ENCODE results near the gene OR6Y1. TPM values are rescaled to one million over a fixed set of nuclear protein-coding genes. Genes with fewer than 3 reads are reported as not detected.

Gene OR6Y1
- total RNA-seq, 1 experiment from 2014 or later, result not detected

DNA sequence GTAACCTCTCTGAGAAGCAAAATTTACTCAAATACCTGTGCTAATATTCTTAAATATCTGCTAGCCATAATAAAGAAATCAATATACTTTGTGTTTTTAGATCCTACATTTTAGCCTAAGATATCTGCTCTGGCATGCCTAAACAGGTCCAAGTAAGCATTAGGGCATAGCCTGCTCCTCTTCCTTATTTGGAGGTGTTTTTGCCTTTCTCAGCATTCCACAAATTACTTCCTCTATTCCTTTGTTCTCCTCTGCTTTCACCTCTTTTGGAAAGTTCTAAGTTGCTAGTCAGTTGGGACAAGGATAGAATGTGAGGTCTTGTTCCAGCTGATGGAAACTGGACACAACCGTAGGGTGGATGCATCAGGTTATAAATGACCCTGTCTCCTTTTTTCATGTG lies 32.7 kb upstream of the OR6Y1 start:
- no peak for TF ChIP-seq ZNF274 (IDR thresholded peaks at IDR 0.05; ENCODE audit: low read depth, low read length)
- no peak for TF ChIP-seq POLR2AphosphoS5 (IDR thresholded peaks at IDR 0.05; ENCODE audit: low read depth, low read length)
- TF ChIP-seq TCF7L2 (IDR thresholded peaks at IDR 0.05; ENCODE audit: borderline replicate concordance, extremely low read depth, insufficient read depth, insufficient read length), result no peak
- no peak for TF ChIP-seq ZFX (IDR thresholded peaks at IDR 0.05)
- TF ChIP-seq, protein P1, sequence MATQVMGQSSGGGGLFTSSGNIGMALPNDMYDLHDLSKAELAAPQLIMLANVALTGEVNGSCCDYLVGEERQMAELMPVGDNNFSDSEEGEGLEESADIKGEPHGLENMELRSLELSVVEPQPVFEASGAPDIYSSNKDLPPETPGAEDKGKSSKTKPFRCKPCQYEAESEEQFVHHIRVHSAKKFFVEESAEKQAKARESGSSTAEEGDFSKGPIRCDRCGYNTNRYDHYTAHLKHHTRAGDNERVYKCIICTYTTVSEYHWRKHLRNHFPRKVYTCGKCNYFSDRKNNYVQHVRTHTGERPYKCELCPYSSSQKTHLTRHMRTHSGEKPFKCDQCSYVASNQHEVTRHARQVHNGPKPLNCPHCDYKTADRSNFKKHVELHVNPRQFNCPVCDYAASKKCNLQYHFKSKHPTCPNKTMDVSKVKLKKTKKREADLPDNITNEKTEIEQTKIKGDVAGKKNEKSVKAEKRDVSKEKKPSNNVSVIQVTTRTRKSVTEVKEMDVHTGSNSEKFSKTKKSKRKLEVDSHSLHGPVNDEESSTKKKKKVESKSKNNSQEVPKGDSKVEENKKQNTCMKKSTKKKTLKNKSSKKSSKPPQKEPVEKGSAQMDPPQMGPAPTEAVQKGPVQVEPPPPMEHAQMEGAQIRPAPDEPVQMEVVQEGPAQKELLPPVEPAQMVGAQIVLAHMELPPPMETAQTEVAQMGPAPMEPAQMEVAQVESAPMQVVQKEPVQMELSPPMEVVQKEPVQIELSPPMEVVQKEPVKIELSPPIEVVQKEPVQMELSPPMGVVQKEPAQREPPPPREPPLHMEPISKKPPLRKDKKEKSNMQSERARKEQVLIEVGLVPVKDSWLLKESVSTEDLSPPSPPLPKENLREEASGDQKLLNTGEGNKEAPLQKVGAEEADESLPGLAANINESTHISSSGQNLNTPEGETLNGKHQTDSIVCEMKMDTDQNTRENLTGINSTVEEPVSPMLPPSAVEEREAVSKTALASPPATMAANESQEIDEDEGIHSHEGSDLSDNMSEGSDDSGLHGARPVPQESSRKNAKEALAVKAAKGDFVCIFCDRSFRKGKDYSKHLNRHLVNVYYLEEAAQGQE (IDR thresholded peaks at IDR 0.05; ENCODE audit: low read depth), result no peak
- no peak for TF ChIP-seq CEBPB (IDR thresholded peaks at IDR 0.05; ENCODE audit: low read depth)
- TF ChIP-seq SRF (IDR thresholded peaks at IDR 0.05; ENCODE audit: low read depth), result no peak
- TF ChIP-seq RAD21 (IDR thresholded peaks at IDR 0.05; ENCODE audit: low read depth), result no peak
- no peak for TF ChIP-seq EZH2 (IDR thresholded peaks at IDR 0.05)
- no peak for TF ChIP-seq JUND (IDR thresholded peaks at IDR 0.05)
- no peak for TF ChIP-seq EGR1 (IDR thresholded peaks at IDR 0.05; ENCODE audit: low read depth)
- no peak for TF ChIP-seq YY1 (IDR thresholded peaks at IDR 0.05; ENCODE audit: extremely low read depth, insufficient replicate concordance, low read depth, low read length)
- TF ChIP-seq SIN3A (IDR thresholded peaks at IDR 0.05; ENCODE audit: low read depth), result no peak
- no peak for TF ChIP-seq POLR2A (IDR thresholded peaks at IDR 0.05; ENCODE audit: borderline replicate concordance, extremely low read depth, insufficient read depth, insufficient read length)
- TF ChIP-seq SP1 (IDR thresholded peaks at IDR 0.05; ENCODE audit: low read depth), result no peak
- Histone ChIP-seq H3K4me1 (ENCODE audit: control insufficient read depth in 1 of 2, insufficient read depth in 2 of 2, low read length in 2 of 2) (no peaks in the 10 kb centered on the region), H3K79me2 (ENCODE audit: insufficient read depth, low read length) (no peaks in the 10 kb centered on the region), H3K36me3 (ENCODE audit: control insufficient read depth in 1 of 2, insufficient read depth in 2 of 2, low read length in 2 of 2) (no peaks in the 10 kb centered on the region), H2AFZ (ENCODE audit: low read depth, low read length, poor library complexity, severe bottlenecking) (no peak overlapping the region), H3K27ac (ENCODE audit: low read depth, low read length) (no peak overlapping the region), H3K9ac (ENCODE audit: low read length) (no peak overlapping the region), H4K20me1 (ENCODE audit: insufficient read depth) (no peaks in the 10 kb centered on the region), H3K4me3 (replicated peaks in 1 of 2; ENCODE audit: low read depth in 1 of 2, low read length in 2 of 2) (no peak overlapping the region), H3K27me3 (ENCODE audit: insufficient read depth, low read length) (no peaks in the 10 kb centered on the region), H3K9me2 (ENCODE audit: insufficient read depth) (no peaks in the 10 kb centered on the region), H3K4me2 (ENCODE audit: low read length) (no peak overlapping the region), H3K9me3 (ENCODE audit: control insufficient read depth in 1 of 2, insufficient read depth in 1 of 2, low read depth in 1 of 2, low read length in 2 of 2) (no peaks in the 10 kb centered on the region)
- POLR2A ChIA-PET, result no interaction called here
- RAD21 ChIA-PET (ENCODE audit: low non-redundant PET in 1 of 2, low total read pairs in 2 of 2, uncharacterized antibody in 2 of 2, unreplicated experiment in 2 of 2), result no interaction called here
- CTCF ChIA-PET, result no interaction called here
- BruUV-seq (replicated peaks), result no TSS peak
- ATAC-seq (no peak), DNase-seq (ENCODE audit: low read depth, low spot score) (no peak)
- intact Hi-C loops (cut with micrococcal nuclease), result no loop called here

All from HCT116 (cell line).